ENCODE results near the gene FAM89B.

GRCh38 chr11:65578667-65579066 is 6.3 kb downstream of the FAM89B start:
- TF ChIP-seq POLR2A (IDR thresholded peaks at IDR 0.05) = no peak
- TF ChIP-seq CTCF (IDR thresholded peaks at IDR 0.05 in 8 of 11, conservative IDR thresholded peaks at IDR 0.05 in 3 of 11) = no peak

Data from spleen (tissue), 7 donors.